Osteoblast (primary cell): ENCODE measurements around the gene TAPBP. TPM values are rescaled to one million over a fixed set of nuclear protein-coding genes. Genes with fewer than 3 reads are reported as not detected.
"Not testable (repeated sequence)": the region's sequence is repeated elsewhere in the genome, so short reads cannot be mapped to it uniquely, and the experiment has no call there.

Source experiments
- DNase-seq: peaks from one replicate; pipeline ENCODE4 v3.0.0; 2011; ENCODE audit warnings: low spot score, mixed read lengths; ENCODE audit not compliant: insufficient read length; ENCODE audit errors: missing footprints
- H2AFZ ChIP-seq: 2 replicates; pipeline ENCODE4 v1.6.0; 2011; ENCODE audit warnings: mild to moderate bottlenecking, low read length
- H3K27ac ChIP-seq: 2 replicates; pipeline ENCODE4 v1.5.1; 2011; ENCODE audit warnings: mild to moderate bottlenecking, low read depth, low read length, moderate library complexity
- H3K27me3 ChIP-seq: 2 replicates; pipeline ENCODE4 v1.6.0; 2012; ENCODE audit warnings: mild to moderate bottlenecking, control low read depth, inconsistent platforms, low read length, moderate library complexity; ENCODE audit not compliant: insufficient read depth
- H3K36me3 ChIP-seq: 2 replicates; pipeline ENCODE4 v1.5.1; 2011; ENCODE audit warnings: mild to moderate bottlenecking, low read length, control low read depth, moderate library complexity; ENCODE audit not compliant: insufficient read depth
- H3K4me1 ChIP-seq: 2 replicates; pipeline ENCODE4 v1.5.1; 2011; ENCODE audit warnings: mild to moderate bottlenecking, low read length, control low read depth, moderate library complexity; ENCODE audit not compliant: insufficient read depth
- H3K4me2 ChIP-seq: 2 replicates; pipeline ENCODE4 v1.6.0; 2011; ENCODE audit warnings: mild to moderate bottlenecking, low read length; ENCODE audit not compliant: insufficient read depth
- H3K4me3 ChIP-seq: fragments of 200-600 bp; sonication (generic); 3 replicates; pipeline ENCODE4 v1.5.1; 2012; ENCODE audit warnings: mild to moderate bottlenecking, low read length, inconsistent platforms; ENCODE audit not compliant: insufficient read depth
- H3K79me2 ChIP-seq: 2 replicates; pipeline ENCODE4 v1.6.0; 2012; ENCODE audit warnings: mild to moderate bottlenecking, low read length, control low read depth, inconsistent platforms; ENCODE audit not compliant: insufficient read depth
- H3K9me3 ChIP-seq: 2 replicates; pipeline ENCODE4 v1.5.1; 2011; ENCODE audit warnings: low read depth, low read length, control low read depth
- H4K20me1 ChIP-seq: 2 replicates; pipeline ENCODE4 v1.6.0; 2012; ENCODE audit warnings: mild to moderate bottlenecking, low read length, control low read depth; ENCODE audit not compliant: insufficient read depth
- CTCF ChIP-seq: IDR thresholded peaks from 2 replicates; pipeline ENCODE4 v1.5.1; 2011; ENCODE audit warnings: mild to moderate bottlenecking, low read depth, low read length, moderate library complexity; ENCODE audit errors: extremely low read depth
- total RNA-seq: library from RNA; depleted of rRNA; stranded (reverse); fragments of >200 nt; gene quantifications from 2 replicates; pipeline ENCODE4 v1.2.3, GENCODE V29; 2012

Gene TAPBP
- total RNA-seq, 1 donor = 92.6 TPM

- Histone ChIP-seq H3K79me2 (peaks cover 49% of the 10 kb centered on the region), H3K27ac (peak within 1 kb of the TSS; percentile 64), H3K27me3 (no peaks in the 10 kb centered on the region), H3K36me3 (peaks cover 52% of the 10 kb centered on the region), H3K4me2 (peak within 1 kb of the TSS; percentile 91), H3K4me1 (peaks cover 18% of the 10 kb centered on the region), H3K4me3 (peak within 1 kb of the TSS; percentile 86), H2AFZ (peak within 1 kb of the TSS; percentile 89), H3K9me3 (no peaks in the 10 kb centered on the region), H4K20me1 (no peaks in the 10 kb centered on the region)
- no peak for TF ChIP-seq CTCF
- DNase-seq = peak; percentile 97
Measured at GRCh38 chr6:33288921-33289783, 24.7 kb downstream of the TAPBP start, which contains the start of the genes PFDN6 and WDR46. Gene PFDN6, plus strand, starts transcription at chr6:33289601. Its CDS starts 256 bp downstream, at chr6:33289857. Gene WDR46, minus strand, starts transcription at chr6:33289239. Its CDS starts 69 bp downstream, at chr6:33289170.

DNA sequence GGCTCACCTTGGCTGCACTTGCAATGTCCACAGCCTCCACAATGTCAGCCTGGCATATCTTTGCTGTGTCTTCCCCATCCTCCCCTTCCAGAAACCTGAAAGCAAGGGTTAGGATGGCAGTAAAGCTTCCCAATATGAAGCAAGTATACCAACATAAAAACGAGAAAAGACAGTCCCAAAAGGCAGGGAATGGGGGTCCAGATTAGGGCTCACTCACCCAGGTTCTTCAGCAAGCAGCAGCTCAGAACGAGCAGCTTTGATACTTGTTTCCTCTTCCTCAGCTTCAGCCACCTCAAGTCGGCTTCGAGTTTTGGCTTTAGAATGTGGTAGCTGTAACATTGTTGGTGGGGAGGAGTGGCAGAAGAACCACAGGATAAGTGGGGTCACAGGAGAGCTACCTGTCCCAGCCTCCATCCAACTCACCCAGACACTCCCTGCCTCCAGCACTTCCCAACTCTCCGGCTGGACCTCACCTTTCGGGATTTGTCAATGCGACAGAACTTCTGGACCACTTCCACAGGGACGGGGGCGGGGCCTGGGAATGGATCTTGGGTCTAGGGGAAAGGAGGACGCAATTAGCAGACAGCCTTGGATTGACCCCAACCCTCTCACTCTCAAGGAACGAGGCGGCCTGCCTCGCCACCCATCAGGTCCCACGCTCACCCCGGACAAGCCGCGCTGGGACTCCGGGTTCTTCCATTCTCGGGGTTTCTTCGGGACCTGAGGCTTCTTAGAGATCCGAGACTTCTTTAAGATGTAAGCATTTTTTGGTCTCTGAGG is 25.5 kb downstream of the TAPBP start:
- peaks cover 18% of the 10 kb centered on the region for H3K4me1 ChIP-seq
- H3K36me3 ChIP-seq = peaks cover 52% of the 10 kb centered on the region
- H4K20me1 ChIP-seq = no peaks in the 10 kb centered on the region
- peak; percentile 67 for DNase-seq
- H3K27me3 ChIP-seq = no peaks in the 10 kb centered on the region
- peak overlapping the region; percentile 89 for H2AFZ ChIP-seq
- peak overlapping the region; percentile 91 for H3K4me2 ChIP-seq
- H3K9me3 ChIP-seq = no peaks in the 10 kb centered on the region
- peak overlapping the region; percentile 64 for H3K27ac ChIP-seq
- peaks cover 49% of the 10 kb centered on the region for H3K79me2 ChIP-seq
- TF ChIP-seq CTCF = no peak
- peak overlapping the region; percentile 86 for H3K4me3 ChIP-seq

DNA sequence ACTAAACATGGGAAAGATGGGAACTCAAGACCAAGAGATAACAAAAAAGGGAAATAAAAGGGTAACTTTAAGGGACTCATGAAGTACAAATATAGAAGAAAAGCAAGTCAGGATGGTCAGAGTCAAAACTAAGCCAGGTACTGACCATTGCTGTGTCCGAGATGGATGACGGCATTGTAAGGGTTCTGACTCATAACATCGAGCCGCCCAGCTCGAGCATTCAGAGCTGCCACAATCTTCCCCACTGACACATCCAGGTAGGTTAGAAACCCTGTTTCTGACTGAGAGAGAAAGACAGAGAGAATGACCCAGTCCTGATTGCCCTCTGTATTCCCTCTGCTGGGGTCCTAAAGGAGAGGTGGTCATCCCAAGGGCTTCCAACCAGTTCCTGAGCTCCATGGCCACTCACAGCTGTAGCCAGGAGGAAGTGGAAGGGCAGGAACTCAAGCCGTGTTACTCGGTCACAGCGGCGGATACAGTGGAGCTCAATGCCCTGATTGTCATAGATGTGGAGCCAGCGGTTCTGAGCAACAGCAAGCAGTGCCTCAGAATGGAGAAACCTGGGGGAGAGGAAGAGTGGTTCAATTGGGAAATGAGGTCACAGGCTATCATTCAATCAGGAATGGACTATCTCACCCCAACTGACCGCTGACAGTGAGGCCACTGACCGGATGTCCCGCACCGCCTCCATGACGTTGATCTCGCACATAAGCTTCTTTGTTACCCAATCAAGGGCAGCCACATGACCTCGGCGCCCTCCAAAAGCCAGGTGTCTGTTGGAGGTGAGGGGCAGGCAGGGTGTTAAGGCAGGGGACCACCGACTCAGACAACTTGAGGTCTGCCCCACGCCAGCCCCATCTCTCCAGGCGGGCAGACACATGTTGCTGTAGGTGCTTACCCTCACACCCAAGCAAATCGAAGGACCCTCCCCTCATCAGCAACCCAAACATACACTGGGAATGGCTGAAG is 26.6 kb downstream of the TAPBP start:
- Histone ChIP-seq H4K20me1 (peaks cover 5% of the 10 kb centered on the region), H3K9me3 (no peaks in the 10 kb centered on the region), H3K79me2 (peaks cover 49% of the 10 kb centered on the region), H2AFZ (no peak overlapping the region), H3K4me3 (no peak overlapping the region), H3K4me2 (peak overlapping the region; percentile 91), H3K36me3 (peaks cover 55% of the 10 kb centered on the region), H3K27ac (no peak overlapping the region), H3K4me1 (peaks cover 18% of the 10 kb centered on the region), H3K27me3 (no peaks in the 10 kb centered on the region)
- no peak for TF ChIP-seq CTCF
- DNase-seq = peak; percentile 49

- H3K27me3 ChIP-seq, H2AFZ ChIP-seq, H4K20me1 ChIP-seq, H3K27ac ChIP-seq, H3K9me3 ChIP-seq, H3K4me2 ChIP-seq, H3K4me3 ChIP-seq, DNase-seq: not testable (repeated sequence)
- Histone ChIP-seq H3K79me2 (peaks cover 34% of the 10 kb centered on the region), H3K36me3 (peaks cover 57% of the 10 kb centered on the region), H3K4me1 (peaks cover 11% of the 10 kb centered on the region)
Measured at GRCh38 chr6:33285214-33285613, 28.7 kb downstream of the TAPBP start.
